GM19193 (cell line): ENCODE results near the gene MC1R.

ENCODE experiments used
- POLR2A ChIP-seq: IDR thresholded peaks from 4 replicates; pipeline ENCODE4 v1.6.1; 2011; ENCODE audit not compliant: insufficient read depth, insufficient read length; ENCODE audit errors: extremely low read depth

MC1R gene

DNA sequence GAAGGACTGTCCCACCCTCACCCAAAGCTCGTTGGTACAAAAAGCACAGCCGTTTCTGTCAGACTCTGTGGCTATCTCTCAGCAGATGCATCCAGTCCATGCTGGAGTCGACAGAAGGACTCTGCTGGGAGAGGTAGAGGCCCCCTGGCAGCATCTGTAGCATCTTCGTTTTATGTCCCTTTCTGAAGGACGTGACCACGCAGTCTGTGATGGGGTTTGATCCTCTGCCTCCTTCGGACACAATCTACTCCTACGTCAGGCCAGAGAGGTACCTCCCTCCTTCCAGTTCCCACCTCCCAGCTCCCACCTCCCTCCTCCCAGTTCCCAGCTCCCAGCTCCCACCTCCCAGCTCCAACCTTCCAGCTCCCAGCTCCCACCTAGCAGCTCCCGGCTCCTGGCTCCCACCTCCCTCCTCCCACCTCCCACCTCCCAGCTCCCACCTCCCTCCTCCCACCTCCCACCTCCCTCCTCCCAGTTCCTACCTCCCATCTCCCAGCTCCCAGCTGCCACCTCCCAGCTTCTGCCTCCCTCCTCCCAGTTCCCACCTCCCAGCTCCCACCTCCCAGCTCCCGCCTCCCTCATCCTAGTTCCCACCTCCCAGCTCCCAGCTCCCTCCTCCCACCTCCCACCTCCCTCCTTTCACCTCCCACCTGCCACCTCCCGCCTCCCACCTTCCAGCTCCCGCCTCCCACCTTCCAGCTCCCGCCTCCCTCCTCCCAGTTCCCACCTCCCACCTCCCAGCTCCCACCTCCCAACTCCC lies 11.4 kb upstream of the MC1R start:
- no peak for TF ChIP-seq POLR2A

- no peak for TF ChIP-seq POLR2A
These were observed 10.4 kb upstream of the MC1R start for GRCh38 chr16:89908236-89908635.

- peak; percentile 34 for TF ChIP-seq POLR2A
These were observed 8.6 kb upstream of the MC1R start for GRCh38 chr16:89909777-89910716.

DNA sequence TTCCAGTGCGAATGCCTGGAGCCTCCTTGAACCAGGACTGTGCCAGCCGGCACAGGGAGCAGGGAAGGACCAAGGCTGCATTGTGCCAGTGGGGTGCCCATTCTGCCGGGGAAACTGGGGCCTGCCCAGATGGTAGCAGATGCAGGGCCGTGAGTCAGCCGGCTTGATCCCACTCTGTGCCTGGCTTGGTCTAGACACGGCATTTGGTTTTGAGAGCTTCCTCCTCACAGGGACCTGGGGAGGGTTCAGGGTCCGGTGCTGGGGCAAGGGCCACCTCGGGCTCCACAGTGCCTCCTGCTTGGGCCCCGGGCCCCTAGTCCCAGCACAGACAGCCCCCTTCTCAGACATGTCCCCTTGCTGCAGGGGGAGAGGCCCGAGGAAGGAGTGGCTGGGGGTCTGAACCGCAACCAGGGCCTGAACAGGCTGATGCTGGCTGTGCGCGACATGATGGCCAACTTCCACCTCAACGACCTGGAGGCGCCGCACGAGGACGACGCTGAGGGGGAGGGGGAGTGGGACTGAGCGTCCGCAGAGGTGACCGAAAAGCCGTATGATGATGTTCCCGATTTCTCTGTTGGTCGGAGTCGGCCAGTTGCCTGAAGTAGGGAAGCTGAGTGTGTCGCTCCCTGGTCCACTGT lies 7.8 kb upstream of the MC1R start:
- no peak for TF ChIP-seq POLR2A

DNA sequence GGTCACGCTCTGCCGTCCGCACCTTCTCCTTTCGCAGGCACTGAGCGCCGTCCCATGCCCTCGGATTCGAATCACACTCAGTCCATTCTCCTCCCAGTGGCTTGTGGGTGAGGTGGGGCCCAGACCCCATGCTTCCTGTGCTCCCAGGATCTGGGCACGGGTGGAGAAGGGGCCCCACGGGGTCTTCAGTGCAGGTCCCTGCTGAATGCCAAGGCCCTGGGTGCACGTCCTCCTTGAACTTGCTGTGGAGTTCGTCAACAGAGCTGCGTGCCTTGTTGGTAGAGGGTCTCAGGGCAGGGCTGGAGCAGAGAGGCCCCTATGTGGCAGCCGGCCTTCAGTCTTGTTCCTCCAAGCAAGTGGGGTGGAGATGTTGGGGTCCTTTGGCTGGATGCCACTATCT lies 7.3 kb upstream of the MC1R start:
- TF ChIP-seq POLR2A: no peak

DNA sequence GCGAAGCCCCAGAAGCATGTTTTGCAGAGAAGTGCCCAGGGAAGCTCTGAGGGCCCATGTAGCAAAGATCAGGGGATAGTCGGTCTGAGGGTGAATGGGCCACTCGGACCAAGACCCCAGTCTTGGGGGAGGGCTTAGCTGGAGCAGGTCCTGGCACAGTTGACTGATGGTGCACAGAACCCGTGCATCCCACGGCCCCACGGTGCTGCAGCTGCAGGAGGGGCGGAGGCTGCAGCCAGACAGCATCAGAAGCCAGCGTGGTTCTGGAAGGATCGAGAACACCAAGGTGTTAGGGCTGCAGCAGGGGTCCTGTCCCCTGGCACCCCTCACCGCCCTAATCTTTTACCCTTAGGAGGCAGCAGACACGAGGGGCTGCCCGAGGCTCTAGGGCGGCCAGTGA lies 6.5 kb upstream of the MC1R start:
- TF ChIP-seq POLR2A: peak; percentile 1

DNA sequence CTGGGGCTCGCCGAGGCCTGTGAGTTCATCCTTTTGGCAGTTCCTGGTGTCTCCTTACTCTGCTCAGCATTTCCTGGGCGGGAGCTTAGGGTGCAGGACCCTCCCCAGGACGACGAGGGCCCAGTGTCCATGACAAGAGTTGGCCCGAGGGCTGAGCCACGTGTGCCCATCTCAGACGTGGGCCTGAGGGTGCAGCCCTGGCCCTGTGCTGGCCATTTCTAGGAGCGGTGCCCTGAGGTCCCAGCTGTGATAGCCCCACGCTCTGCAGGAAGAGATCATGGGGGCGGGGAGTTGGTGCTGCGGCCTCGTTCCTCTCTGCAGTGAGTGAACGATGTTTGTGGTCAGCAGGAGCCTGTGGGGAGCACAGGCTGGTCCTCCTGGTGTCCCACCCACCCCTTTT lies 6.0 kb upstream of the MC1R start:
- TF ChIP-seq POLR2A: peak; percentile 16

DNA sequence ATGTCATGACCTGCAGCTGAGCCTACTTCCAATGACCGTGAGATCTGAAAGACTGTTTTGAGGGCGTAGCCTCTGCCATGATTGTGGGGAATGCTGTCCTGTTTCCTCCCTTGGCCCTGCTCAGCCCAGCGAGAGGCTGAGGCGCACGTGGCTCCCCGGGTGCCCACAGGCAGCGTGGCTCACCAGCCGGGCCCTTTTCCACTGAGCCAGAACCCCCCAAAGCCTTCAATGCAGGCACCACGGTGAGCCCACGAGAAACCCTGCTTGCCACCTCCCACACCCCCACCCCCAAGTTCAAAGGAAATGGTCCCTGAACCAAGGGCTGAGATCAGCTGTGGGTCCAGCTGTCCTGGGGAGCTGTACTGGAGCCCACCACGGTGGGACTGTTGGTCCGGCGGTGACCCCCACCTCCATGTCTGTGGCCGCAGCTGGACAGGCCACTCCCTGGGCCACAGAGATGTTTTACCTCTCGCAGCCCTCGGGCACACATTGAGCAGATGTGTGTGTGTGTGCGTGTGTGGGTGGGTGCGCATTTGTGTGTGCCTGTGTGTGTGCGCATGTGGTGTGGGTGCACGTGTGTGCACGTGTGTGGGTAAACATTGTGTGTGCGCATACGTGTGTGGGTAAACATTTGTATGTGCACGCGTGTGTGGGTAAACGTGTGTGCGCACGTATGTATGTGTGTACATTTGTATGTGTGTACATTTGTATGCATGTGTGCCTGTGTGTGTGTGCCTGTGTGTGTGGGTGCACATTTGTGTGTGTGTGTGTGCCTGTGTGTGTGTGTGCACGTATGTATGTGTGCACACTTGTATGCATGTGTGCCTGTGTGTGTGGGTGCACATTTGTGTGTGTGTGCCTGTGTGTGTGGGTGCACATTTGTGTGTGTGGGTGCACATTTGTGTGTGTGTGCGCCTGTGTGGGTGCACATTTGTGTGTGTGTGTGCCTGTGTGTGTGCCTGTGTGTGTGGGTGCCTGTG lies 5.0 kb upstream of the MC1R start:
- TF ChIP-seq POLR2A: no peak

- no peak for TF ChIP-seq POLR2A
These were observed 3.1 kb upstream of the MC1R start for GRCh38 chr16:89915303-89916232.

GRCh38 chr16:89917773-89918452 lies 749 bp upstream of the MC1R start:
- peak; percentile 60 for TF ChIP-seq POLR2A

DNA sequence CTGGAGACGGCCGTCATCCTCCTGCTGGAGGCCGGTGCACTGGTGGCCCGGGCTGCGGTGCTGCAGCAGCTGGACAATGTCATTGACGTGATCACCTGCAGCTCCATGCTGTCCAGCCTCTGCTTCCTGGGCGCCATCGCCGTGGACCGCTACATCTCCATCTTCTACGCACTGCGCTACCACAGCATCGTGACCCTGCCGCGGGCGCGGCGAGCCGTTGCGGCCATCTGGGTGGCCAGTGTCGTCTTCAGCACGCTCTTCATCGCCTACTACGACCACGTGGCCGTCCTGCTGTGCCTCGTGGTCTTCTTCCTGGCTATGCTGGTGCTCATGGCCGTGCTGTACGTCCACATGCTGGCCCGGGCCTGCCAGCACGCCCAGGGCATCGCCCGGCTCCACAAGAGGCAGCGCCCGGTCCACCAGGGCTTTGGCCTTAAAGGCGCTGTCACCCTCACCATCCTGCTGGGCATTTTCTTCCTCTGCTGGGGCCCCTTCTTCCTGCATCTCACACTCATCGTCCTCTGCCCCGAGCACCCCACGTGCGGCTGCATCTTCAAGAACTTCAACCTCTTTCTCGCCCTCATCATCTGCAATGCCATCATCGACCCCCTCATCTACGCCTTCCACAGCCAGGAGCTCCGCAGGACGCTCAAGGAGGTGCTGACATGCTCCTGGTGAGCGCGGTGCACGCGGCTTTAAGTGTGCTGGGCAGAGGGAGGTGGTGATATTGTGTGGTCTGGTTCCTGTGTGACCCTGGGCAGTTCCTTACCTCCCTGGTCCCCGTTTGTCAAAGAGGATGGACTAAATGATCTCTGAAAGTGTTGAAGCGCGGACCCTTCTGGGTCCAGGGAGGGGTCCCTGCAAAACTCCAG lies 1.1 kb downstream of the MC1R start:
- TF ChIP-seq POLR2A: no peak

DNA sequence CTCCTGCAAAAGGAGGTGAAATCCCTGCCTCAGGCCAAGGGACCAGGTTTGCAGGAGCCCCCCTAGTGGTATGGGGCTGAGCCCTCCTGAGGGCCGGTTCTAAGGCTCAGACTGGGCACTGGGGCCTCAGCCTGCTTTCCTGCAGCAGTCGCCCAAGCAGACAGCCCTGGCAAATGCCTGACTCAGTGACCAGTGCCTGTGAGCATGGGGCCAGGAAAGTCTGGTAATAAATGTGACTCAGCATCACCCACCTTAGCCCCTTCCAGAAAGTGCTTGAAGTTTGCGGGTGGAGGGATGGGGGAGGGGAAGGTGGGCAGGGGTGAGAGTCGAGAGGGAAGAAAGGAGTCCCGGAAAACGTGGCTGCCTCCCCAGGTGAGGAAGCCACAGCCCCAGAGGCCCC lies 2.1 kb downstream of the MC1R start:
- TF ChIP-seq POLR2A: no peak
